Measurements from ENCODE around the gene KCNMA1. TPM values are rescaled to one million over a fixed set of nuclear protein-coding genes. Genes with fewer than 3 reads are reported as not detected.

The KCNMA1 gene
- total RNA-seq, 1 donor from 2014 or later: 95.5 TPM

GRCh38 chr10:77377034-77377433 is 260.6 kb downstream of the KCNMA1 start:
- peaks cover 9% of the 10 kb centered on the region for H3K36me3 Mint-ChIP-seq (ENCODE audit: unreplicated experiment)

GRCh38 chr10:77374189-77374656 is 263.4 kb downstream of the KCNMA1 start:
- Mint-ChIP-seq H3K4me1 (ENCODE audit: unreplicated experiment) (peaks cover 5% of the 10 kb centered on the region), H3K9me3 (ENCODE audit: unreplicated experiment) (peaks cover 3% of the 10 kb centered on the region), H3K27me3 (ENCODE audit: unreplicated experiment) (no peaks in the 10 kb centered on the region), H3K4me3 (ENCODE audit: unreplicated experiment) (no peak overlapping the region), H3K27ac (ENCODE audit: unreplicated experiment) (no peak overlapping the region), H3K36me3 (ENCODE audit: unreplicated experiment) (peaks cover 18% of the 10 kb centered on the region)
- no peak for DNase-seq (ENCODE audit: extremely low spot score, unreplicated experiment)
- TF ChIP-seq CTCF (IDR thresholded peaks at IDR 0.05): no peak

More at GRCh38 chr10:77377034-77377433, 260.6 kb downstream of the KCNMA1 start:
- no peak for TF ChIP-seq CTCF (IDR thresholded peaks at IDR 0.05)
- H3K4me3 Mint-ChIP-seq (ENCODE audit: unreplicated experiment): no peak overlapping the region
- no peaks in the 10 kb centered on the region for H3K4me1 Mint-ChIP-seq (ENCODE audit: unreplicated experiment)
- no peak overlapping the region for H3K27ac Mint-ChIP-seq (ENCODE audit: unreplicated experiment)
- H3K9me3 Mint-ChIP-seq (ENCODE audit: unreplicated experiment): no peaks in the 10 kb centered on the region
- H3K27me3 Mint-ChIP-seq (ENCODE audit: unreplicated experiment): no peaks in the 10 kb centered on the region
- DNase-seq (ENCODE audit: extremely low spot score, unreplicated experiment): no peak

- Mint-ChIP-seq H3K27ac (ENCODE audit: unreplicated experiment) (no peak overlapping the region), H3K9me3 (ENCODE audit: unreplicated experiment) (peaks cover 17% of the 10 kb centered on the region), H3K27me3 (ENCODE audit: unreplicated experiment) (no peaks in the 10 kb centered on the region), H3K4me3 (ENCODE audit: unreplicated experiment) (no peak overlapping the region), H3K36me3 (ENCODE audit: unreplicated experiment) (peaks cover 30% of the 10 kb centered on the region), H3K4me1 (ENCODE audit: unreplicated experiment) (peaks cover 5% of the 10 kb centered on the region)
- TF ChIP-seq CTCF (IDR thresholded peaks at IDR 0.05): no peak
- no peak for DNase-seq (ENCODE audit: extremely low spot score, unreplicated experiment)
Observed at GRCh38 chr10:77371848-77372799, 265.5 kb downstream of the KCNMA1 start.

GRCh38 chr10:77371421-77371820 is 266.2 kb downstream of the KCNMA1 start:
- H3K9me3 Mint-ChIP-seq (ENCODE audit: unreplicated experiment): peaks cover 17% of the 10 kb centered on the region
- H3K27ac Mint-ChIP-seq (ENCODE audit: unreplicated experiment): no peak overlapping the region
- peaks cover 5% of the 10 kb centered on the region for H3K4me1 Mint-ChIP-seq (ENCODE audit: unreplicated experiment)
- TF ChIP-seq CTCF (IDR thresholded peaks at IDR 0.05): no peak
- no peak overlapping the region for H3K4me3 Mint-ChIP-seq (ENCODE audit: unreplicated experiment)
- H3K36me3 Mint-ChIP-seq (ENCODE audit: unreplicated experiment): peaks cover 33% of the 10 kb centered on the region
- H3K27me3 Mint-ChIP-seq (ENCODE audit: unreplicated experiment): no peaks in the 10 kb centered on the region
- no peak for DNase-seq (ENCODE audit: extremely low spot score, unreplicated experiment)

GRCh38 chr10:77368006-77368405 is 269.6 kb downstream of the KCNMA1 start:
- no peak overlapping the region for H3K27ac Mint-ChIP-seq (ENCODE audit: unreplicated experiment)
- no peaks in the 10 kb centered on the region for H3K27me3 Mint-ChIP-seq (ENCODE audit: unreplicated experiment)
- no peak for TF ChIP-seq CTCF (IDR thresholded peaks at IDR 0.05)
- H3K4me1 Mint-ChIP-seq (ENCODE audit: unreplicated experiment): peaks cover 5% of the 10 kb centered on the region
- H3K4me3 Mint-ChIP-seq (ENCODE audit: unreplicated experiment): no peak overlapping the region
- H3K36me3 Mint-ChIP-seq (ENCODE audit: unreplicated experiment): peaks cover 32% of the 10 kb centered on the region
- DNase-seq (ENCODE audit: extremely low spot score, unreplicated experiment): no peak
- H3K9me3 Mint-ChIP-seq (ENCODE audit: unreplicated experiment): peaks cover 17% of the 10 kb centered on the region

Measured in osteocyte (in vitro differentiated cells).